ENCODE measurements around the gene TMEM255A. TPM values are rescaled to one million over a fixed set of nuclear protein-coding genes. Genes with fewer than 3 reads are reported as not detected.

TMEM255A gene
- total and polyA plus RNA-seq, 2 experiments from 2014 or later = 0.21 to 0.28 TPM

DNA sequence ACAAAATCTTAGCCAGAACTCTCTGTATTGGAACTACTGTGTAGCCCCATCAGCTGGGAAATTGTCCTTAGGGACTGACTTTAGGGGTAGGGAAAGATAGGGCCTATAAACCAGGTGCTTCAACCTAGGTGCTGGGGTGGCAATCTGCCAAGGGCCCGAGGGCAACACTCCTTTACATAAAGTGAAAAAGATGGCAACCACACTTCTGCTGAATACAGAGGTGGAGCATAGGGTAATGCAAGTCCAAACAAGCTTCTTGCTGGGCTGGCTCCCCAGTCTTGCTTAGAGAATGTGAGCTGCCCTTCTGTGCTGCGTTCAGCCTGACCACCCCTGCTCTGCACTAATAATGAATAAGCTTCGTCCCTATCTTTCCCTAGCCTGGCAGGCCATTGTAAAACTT lies 50.9 kb downstream of the TMEM255A start:
- no peak for TF ChIP-seq ZNF114 (CRISPR knock-in tag; IDR thresholded peaks at IDR 0.05)
- TF ChIP-seq, protein P1, sequence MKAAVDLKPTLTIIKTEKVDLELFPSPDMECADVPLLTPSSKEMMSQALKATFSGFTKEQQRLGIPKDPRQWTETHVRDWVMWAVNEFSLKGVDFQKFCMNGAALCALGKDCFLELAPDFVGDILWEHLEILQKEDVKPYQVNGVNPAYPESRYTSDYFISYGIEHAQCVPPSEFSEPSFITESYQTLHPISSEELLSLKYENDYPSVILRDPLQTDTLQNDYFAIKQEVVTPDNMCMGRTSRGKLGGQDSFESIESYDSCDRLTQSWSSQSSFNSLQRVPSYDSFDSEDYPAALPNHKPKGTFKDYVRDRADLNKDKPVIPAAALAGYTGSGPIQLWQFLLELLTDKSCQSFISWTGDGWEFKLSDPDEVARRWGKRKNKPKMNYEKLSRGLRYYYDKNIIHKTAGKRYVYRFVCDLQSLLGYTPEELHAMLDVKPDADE (IDR thresholded peaks at IDR 0.05) = no peak
- TF ChIP-seq, protein P2, sequence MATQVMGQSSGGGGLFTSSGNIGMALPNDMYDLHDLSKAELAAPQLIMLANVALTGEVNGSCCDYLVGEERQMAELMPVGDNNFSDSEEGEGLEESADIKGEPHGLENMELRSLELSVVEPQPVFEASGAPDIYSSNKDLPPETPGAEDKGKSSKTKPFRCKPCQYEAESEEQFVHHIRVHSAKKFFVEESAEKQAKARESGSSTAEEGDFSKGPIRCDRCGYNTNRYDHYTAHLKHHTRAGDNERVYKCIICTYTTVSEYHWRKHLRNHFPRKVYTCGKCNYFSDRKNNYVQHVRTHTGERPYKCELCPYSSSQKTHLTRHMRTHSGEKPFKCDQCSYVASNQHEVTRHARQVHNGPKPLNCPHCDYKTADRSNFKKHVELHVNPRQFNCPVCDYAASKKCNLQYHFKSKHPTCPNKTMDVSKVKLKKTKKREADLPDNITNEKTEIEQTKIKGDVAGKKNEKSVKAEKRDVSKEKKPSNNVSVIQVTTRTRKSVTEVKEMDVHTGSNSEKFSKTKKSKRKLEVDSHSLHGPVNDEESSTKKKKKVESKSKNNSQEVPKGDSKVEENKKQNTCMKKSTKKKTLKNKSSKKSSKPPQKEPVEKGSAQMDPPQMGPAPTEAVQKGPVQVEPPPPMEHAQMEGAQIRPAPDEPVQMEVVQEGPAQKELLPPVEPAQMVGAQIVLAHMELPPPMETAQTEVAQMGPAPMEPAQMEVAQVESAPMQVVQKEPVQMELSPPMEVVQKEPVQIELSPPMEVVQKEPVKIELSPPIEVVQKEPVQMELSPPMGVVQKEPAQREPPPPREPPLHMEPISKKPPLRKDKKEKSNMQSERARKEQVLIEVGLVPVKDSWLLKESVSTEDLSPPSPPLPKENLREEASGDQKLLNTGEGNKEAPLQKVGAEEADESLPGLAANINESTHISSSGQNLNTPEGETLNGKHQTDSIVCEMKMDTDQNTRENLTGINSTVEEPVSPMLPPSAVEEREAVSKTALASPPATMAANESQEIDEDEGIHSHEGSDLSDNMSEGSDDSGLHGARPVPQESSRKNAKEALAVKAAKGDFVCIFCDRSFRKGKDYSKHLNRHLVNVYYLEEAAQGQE (IDR thresholded peaks at IDR 0.05; ENCODE audit: unreplicated experiment) = no peak
- TF ChIP-seq, protein P3, sequence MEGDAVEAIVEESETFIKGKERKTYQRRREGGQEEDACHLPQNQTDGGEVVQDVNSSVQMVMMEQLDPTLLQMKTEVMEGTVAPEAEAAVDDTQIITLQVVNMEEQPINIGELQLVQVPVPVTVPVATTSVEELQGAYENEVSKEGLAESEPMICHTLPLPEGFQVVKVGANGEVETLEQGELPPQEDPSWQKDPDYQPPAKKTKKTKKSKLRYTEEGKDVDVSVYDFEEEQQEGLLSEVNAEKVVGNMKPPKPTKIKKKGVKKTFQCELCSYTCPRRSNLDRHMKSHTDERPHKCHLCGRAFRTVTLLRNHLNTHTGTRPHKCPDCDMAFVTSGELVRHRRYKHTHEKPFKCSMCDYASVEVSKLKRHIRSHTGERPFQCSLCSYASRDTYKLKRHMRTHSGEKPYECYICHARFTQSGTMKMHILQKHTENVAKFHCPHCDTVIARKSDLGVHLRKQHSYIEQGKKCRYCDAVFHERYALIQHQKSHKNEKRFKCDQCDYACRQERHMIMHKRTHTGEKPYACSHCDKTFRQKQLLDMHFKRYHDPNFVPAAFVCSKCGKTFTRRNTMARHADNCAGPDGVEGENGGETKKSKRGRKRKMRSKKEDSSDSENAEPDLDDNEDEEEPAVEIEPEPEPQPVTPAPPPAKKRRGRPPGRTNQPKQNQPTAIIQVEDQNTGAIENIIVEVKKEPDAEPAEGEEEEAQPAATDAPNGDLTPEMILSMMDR (conservative IDR thresholded peaks at IDR 0.05; ENCODE audit: low read depth in 2 of 2) = no peak
- Histone ChIP-seq H3K27ac (ENCODE audit: low read depth) (no peak overlapping the region), H3K4me2 (no peak overlapping the region), H4K20me1 (replicated peaks; ENCODE audit: insufficient read depth) (no peaks in the 10 kb centered on the region; the same call in 1 of the 2 replicates), H3K4me3 (no peak overlapping the region), H3K36me3 (ENCODE audit: insufficient read depth) (no peaks in the 10 kb centered on the region), H3K9me2 (ENCODE audit: insufficient read depth) (no peaks in the 10 kb centered on the region), H3K79me2 (replicated peaks; ENCODE audit: insufficient read depth) (no peaks in the 10 kb centered on the region), H3K4me1 (ENCODE audit: insufficient read depth) (peaks cover 6% of the 10 kb centered on the region; the same call in 1 of the 2 replicates), H2AFZ (no peak overlapping the region), H3F3A (replicated peaks; ENCODE audit: low read depth) (no peaks in the 10 kb centered on the region), H3K27me3 (ENCODE audit: insufficient read depth) (no peaks in the 10 kb centered on the region)
- Mint-ChIP-seq H3K27ac (no peak overlapping the region), H3K36me3 (ENCODE audit: low read depth) (no peaks in the 10 kb centered on the region), H3K27me3 (ENCODE audit: insufficient read depth, low read depth, poor library complexity) (peaks cover 4% of the 10 kb centered on the region), H3K4me3 (no peak overlapping the region), H3K9me3 (no peaks in the 10 kb centered on the region), H3K4me1 (peaks cover 27% of the 10 kb centered on the region; the same call in 2 of the 3 replicates)
- no peak; the same call in 2 of the 3 replicates for ATAC-seq
- DNase-seq (ENCODE audit: low spot score) = no peak

DNA sequence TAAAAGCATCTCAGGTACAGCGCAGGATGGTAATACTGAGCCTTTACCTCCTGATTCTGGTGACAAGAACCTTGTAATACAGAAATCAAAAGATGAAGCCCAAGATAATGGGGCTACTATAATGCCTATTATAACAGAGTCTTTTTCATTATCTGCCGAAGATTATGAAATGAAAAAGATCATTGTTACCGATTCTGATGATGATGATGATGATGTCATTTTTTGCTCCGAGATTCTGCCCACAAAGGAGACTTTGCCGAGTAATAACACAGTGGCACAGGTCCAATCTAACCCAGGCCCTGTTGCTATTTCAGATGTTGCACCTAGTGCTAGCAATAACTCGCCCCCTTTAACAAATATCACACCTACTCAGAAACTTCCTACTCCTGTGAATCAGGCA lies 57.5 kb downstream of the TMEM255A start:
- H3K27me3 Mint-ChIP-seq (ENCODE audit: insufficient read depth, low read depth, poor library complexity) = no peaks in the 10 kb centered on the region
- DNase-seq (ENCODE audit: low spot score) = no peak
- no peak overlapping the region for H3K27ac Mint-ChIP-seq
- TF ChIP-seq, protein P3 (conservative IDR thresholded peaks at IDR 0.05; ENCODE audit: low read depth in 2 of 2) = no peak
- TF ChIP-seq ZNF331 (CRISPR knock-in tag; IDR thresholded peaks at IDR 0.05; ENCODE audit: low read depth) (no peak), STAT1 (IDR thresholded peaks at IDR 0.05; ENCODE audit: unreplicated experiment) (no peak), POLR2AphosphoS5 (IDR thresholded peaks at IDR 0.05; ENCODE audit: low read depth) (no peak)

More for the DNA sequence above, 57.5 kb downstream of the TMEM255A start:
- H3K79me2 ChIP-seq (replicated peaks; ENCODE audit: insufficient read depth) = peaks cover 12% of the 10 kb centered on the region
- H3K4me3 Mint-ChIP-seq = no peak overlapping the region
- no peaks in the 10 kb centered on the region for H3K9me3 Mint-ChIP-seq
- peaks cover 23% of the 10 kb centered on the region for H3K36me3 Mint-ChIP-seq (ENCODE audit: low read depth)
- peaks cover 5% of the 10 kb centered on the region for H3K4me1 Mint-ChIP-seq
- H4K20me1 ChIP-seq (replicated peaks; ENCODE audit: insufficient read depth) = peaks cover 4% of the 10 kb centered on the region
- H3K4me2 ChIP-seq = no peak overlapping the region
- no peaks in the 10 kb centered on the region for H3K9me2 ChIP-seq (ENCODE audit: insufficient read depth)
- 0 out of 2 replicates have a peak, but pooled peaks cover 3% of the 10 kb centered on the region for H3K36me3 ChIP-seq (ENCODE audit: insufficient read depth)
- peaks cover 9% of the 10 kb centered on the region; the same call in 1 of the 2 replicates for H3K27me3 ChIP-seq (ENCODE audit: insufficient read depth)
- no peak overlapping the region for H3K4me3 ChIP-seq
- ATAC-seq = no peak
- peaks cover 4% of the 10 kb centered on the region; the same call in 1 of the 2 replicates for H3K4me1 ChIP-seq (ENCODE audit: insufficient read depth)
- no peak overlapping the region for H3K27ac ChIP-seq (ENCODE audit: low read depth)
- H3F3A ChIP-seq (replicated peaks; ENCODE audit: low read depth) = no peaks in the 10 kb centered on the region
- no peak overlapping the region for H2AFZ ChIP-seq
